ENCODE results near the gene TTC3. TPM values are rescaled to one million over a fixed set of nuclear protein-coding genes. Genes with fewer than 3 reads are reported as not detected.

TTC3 gene
- total RNA-seq, 1 experiment from 2014 or later = 29.0 TPM

DNA sequence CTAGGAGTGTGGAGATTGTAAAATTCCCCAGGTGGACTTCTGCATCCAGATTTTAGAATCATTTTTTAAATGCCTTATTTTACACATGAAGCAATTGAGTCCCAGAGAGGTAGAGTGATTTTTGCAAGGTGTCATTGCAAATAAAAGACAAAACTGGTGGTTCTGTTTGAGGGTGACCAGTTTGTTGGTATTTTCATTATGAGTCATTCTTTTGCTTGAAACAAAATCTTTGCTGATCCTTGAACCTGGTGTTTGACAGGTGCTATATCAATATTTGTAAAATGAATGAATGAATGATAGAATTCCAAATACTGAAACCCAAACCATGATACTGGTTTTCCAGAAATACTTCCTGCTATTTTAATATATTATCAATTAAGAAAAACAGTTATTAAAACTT lies 44.1 kb downstream of the TTC3 start:
- DNase-seq (ENCODE audit: low spot score) = no peak
- no peak overlapping the region for H3K4me3 Mint-ChIP-seq
- H3K9me3 Mint-ChIP-seq = peaks cover 7% of the 10 kb centered on the region
- ATAC-seq = no peak
- H3K4me1 Mint-ChIP-seq = peaks cover 6% of the 10 kb centered on the region
- H3K27ac Mint-ChIP-seq = no peak overlapping the region
- ChIA-PET CTCF (interaction anchor here (0.6 to 1.3 kb wide), 2 partner anchors 107 to 671 kb away, joined by 3 to 4 read pairs; no protein-coding TSS in a partner anchor), POLR2A (interaction anchor here (0.6 kb wide), 1 partner anchor 1342 kb away, joined by 3 read pairs; no protein-coding TSS in a partner anchor)
- TF ChIP-seq SOX15 (CRISPR knock-in tag; IDR thresholded peaks at IDR 0.05) (no peak), TEAD4 (CRISPR knock-in tag; IDR thresholded peaks at IDR 0.05) (no peak), HMGA2 (CRISPR knock-in tag; IDR thresholded peaks at IDR 0.05) (no peak)
- TF ChIP-seq, protein P1, sequence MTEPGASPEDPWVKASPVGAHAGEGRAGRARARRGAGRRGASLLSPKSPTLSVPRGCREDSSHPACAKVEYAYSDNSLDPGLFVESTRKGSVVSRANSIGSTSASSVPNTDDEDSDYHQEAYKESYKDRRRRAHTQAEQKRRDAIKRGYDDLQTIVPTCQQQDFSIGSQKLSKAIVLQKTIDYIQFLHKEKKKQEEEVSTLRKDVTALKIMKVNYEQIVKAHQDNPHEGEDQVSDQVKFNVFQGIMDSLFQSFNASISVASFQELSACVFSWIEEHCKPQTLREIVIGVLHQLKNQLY (CRISPR knock-in tag; IDR thresholded peaks at IDR 0.05) = no peak
- TF ChIP-seq, protein P2, sequence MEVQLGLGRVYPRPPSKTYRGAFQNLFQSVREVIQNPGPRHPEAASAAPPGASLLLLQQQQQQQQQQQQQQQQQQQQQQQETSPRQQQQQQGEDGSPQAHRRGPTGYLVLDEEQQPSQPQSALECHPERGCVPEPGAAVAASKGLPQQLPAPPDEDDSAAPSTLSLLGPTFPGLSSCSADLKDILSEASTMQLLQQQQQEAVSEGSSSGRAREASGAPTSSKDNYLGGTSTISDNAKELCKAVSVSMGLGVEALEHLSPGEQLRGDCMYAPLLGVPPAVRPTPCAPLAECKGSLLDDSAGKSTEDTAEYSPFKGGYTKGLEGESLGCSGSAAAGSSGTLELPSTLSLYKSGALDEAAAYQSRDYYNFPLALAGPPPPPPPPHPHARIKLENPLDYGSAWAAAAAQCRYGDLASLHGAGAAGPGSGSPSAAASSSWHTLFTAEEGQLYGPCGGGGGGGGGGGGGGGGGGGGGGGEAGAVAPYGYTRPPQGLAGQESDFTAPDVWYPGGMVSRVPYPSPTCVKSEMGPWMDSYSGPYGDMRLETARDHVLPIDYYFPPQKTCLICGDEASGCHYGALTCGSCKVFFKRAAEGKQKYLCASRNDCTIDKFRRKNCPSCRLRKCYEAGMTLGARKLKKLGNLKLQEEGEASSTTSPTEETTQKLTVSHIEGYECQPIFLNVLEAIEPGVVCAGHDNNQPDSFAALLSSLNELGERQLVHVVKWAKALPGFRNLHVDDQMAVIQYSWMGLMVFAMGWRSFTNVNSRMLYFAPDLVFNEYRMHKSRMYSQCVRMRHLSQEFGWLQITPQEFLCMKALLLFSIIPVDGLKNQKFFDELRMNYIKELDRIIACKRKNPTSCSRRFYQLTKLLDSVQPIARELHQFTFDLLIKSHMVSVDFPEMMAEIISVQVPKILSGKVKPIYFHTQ (CRISPR knock-in tag; IDR thresholded peaks at IDR 0.05) = no peak
- TF ChIP-seq, protein P3, sequence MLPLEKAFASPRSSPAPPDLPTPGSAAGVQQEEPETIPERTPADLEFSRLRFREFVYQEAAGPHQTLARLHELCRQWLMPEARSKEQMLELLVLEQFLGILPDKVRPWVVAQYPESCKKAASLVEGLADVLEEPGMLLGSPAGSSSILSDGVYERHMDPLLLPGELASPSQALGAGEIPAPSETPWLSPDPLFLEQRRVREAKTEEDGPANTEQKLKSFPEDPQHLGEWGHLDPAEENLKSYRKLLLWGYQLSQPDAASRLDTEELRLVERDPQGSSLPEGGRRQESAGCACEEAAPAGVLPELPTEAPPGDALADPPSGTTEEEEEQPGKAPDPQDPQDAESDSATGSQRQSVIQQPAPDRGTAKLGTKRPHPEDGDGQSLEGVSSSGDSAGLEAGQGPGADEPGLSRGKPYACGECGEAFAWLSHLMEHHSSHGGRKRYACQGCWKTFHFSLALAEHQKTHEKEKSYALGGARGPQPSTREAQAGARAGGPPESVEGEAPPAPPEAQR (CRISPR knock-in tag; IDR thresholded peaks at IDR 0.05) = no peak
- TF ChIP-seq, protein P4, sequence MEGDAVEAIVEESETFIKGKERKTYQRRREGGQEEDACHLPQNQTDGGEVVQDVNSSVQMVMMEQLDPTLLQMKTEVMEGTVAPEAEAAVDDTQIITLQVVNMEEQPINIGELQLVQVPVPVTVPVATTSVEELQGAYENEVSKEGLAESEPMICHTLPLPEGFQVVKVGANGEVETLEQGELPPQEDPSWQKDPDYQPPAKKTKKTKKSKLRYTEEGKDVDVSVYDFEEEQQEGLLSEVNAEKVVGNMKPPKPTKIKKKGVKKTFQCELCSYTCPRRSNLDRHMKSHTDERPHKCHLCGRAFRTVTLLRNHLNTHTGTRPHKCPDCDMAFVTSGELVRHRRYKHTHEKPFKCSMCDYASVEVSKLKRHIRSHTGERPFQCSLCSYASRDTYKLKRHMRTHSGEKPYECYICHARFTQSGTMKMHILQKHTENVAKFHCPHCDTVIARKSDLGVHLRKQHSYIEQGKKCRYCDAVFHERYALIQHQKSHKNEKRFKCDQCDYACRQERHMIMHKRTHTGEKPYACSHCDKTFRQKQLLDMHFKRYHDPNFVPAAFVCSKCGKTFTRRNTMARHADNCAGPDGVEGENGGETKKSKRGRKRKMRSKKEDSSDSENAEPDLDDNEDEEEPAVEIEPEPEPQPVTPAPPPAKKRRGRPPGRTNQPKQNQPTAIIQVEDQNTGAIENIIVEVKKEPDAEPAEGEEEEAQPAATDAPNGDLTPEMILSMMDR (IDR thresholded peaks at IDR 0.05) = no peak
- TF ChIP-seq, protein P5, sequence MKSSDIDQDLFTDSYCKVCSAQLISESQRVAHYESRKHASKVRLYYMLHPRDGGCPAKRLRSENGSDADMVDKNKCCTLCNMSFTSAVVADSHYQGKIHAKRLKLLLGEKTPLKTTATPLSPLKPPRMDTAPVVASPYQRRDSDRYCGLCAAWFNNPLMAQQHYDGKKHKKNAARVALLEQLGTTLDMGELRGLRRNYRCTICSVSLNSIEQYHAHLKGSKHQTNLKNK (CRISPR knock-in tag; IDR thresholded peaks at IDR 0.05) = no peak
- TF ChIP-seq, protein P6, sequence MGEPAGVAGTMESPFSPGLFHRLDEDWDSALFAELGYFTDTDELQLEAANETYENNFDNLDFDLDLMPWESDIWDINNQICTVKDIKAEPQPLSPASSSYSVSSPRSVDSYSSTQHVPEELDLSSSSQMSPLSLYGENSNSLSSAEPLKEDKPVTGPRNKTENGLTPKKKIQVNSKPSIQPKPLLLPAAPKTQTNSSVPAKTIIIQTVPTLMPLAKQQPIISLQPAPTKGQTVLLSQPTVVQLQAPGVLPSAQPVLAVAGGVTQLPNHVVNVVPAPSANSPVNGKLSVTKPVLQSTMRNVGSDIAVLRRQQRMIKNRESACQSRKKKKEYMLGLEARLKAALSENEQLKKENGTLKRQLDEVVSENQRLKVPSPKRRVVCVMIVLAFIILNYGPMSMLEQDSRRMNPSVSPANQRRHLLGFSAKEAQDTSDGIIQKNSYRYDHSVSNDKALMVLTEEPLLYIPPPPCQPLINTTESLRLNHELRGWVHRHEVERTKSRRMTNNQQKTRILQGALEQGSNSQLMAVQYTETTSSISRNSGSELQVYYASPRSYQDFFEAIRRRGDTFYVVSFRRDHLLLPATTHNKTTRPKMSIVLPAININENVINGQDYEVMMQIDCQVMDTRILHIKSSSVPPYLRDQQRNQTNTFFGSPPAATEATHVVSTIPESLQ (CRISPR knock-in tag; IDR thresholded peaks at IDR 0.05) = no peak
- H3K27me3 Mint-ChIP-seq (ENCODE audit: low read depth) = peaks cover 3% of the 10 kb centered on the region
- peaks cover 3% of the 10 kb centered on the region for H3K36me3 Mint-ChIP-seq

DNA sequence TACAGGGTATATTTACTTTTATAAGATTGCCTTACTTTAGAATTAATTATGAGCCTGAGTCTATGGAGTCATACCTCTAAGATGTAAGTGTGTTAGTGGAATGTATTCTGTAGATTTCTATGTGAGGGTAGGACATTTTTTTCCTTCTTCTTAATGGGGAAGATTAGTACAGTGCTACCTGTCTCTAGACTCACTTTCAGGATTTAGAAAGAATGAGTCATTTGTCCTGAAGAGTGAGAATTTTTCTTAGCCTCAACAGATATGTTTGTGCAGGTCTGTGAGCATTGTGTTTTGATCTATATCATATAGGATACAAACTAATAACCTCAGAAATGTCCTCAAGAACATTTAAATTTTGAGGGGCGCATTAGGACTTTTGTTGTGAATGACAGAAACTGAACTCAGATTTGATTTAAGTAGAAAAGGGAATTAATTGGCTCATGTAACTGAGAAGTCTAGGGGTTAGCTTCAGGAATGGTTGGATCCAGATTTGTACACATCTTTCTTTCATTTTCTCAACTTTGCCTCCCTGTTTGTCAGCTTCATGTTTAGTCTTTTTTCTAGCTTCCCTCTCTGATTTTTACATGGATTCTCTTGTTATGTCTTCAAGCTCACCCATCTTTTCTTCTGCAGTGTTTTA lies 45.3 kb downstream of the TTC3 start:
- DNase-seq (ENCODE audit: low spot score) (no peak), ATAC-seq (no peak)
- Mint-ChIP-seq H3K4me1 (peaks cover 6% of the 10 kb centered on the region), H3K9me3 (peaks cover under 1% of the 10 kb centered on the region), H3K36me3 (no peaks in the 10 kb centered on the region), H3K27me3 (ENCODE audit: low read depth) (no peaks in the 10 kb centered on the region; the same call in 1 of the 2 replicates), H3K4me3 (no peak overlapping the region), H3K27ac (no peak overlapping the region)
- ChIA-PET CTCF (no interaction called here), POLR2A (no interaction called here)
- TF ChIP-seq ZNF423 (CRISPR knock-in tag; IDR thresholded peaks at IDR 0.05) (no peak), TP53 (CRISPR knock-in tag; IDR thresholded peaks at IDR 0.05) (no peak), GTF2I (CRISPR knock-in tag; conservative IDR thresholded peaks at IDR 0.05) (no peak), ESRRA (CRISPR knock-in tag; IDR thresholded peaks at IDR 0.05; ENCODE audit: borderline replicate concordance) (no peak), JAZF1 (CRISPR knock-in tag; IDR thresholded peaks at IDR 0.05) (no peak), ZNF396 (CRISPR knock-in tag; IDR thresholded peaks at IDR 0.05; ENCODE audit: borderline replicate concordance) (no peak), NR3C1 (CRISPR knock-in tag; conservative IDR thresholded peaks at IDR 0.05; ENCODE audit: low read depth) (no peak), ZNF317 (CRISPR knock-in tag; IDR thresholded peaks at IDR 0.05; ENCODE audit: borderline replicate concordance, low read depth) (no peak), ZNF121 (CRISPR knock-in tag; IDR thresholded peaks at IDR 0.05) (no peak), HMGA2 (CRISPR knock-in tag; IDR thresholded peaks at IDR 0.05) (no peak)
- TF ChIP-seq, protein P7, sequence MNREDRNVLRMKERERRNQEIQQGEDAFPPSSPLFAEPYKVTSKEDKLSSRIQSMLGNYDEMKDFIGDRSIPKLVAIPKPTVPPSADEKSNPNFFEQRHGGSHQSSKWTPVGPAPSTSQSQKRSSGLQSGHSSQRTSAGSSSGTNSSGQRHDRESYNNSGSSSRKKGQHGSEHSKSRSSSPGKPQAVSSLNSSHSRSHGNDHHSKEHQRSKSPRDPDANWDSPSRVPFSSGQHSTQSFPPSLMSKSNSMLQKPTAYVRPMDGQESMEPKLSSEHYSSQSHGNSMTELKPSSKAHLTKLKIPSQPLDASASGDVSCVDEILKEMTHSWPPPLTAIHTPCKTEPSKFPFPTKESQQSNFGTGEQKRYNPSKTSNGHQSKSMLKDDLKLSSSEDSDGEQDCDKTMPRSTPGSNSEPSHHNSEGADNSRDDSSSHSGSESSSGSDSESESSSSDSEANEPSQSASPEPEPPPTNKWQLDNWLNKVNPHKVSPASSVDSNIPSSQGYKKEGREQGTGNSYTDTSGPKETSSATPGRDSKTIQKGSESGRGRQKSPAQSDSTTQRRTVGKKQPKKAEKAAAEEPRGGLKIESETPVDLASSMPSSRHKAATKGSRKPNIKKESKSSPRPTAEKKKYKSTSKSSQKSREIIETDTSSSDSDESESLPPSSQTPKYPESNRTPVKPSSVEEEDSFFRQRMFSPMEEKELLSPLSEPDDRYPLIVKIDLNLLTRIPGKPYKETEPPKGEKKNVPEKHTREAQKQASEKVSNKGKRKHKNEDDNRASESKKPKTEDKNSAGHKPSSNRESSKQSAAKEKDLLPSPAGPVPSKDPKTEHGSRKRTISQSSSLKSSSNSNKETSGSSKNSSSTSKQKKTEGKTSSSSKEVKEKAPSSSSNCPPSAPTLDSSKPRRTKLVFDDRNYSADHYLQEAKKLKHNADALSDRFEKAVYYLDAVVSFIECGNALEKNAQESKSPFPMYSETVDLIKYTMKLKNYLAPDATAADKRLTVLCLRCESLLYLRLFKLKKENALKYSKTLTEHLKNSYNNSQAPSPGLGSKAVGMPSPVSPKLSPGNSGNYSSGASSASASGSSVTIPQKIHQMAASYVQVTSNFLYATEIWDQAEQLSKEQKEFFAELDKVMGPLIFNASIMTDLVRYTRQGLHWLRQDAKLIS (CRISPR knock-in tag; IDR thresholded peaks at IDR 0.05; ENCODE audit: borderline replicate concordance) = no peak
- TF ChIP-seq, protein P8, sequence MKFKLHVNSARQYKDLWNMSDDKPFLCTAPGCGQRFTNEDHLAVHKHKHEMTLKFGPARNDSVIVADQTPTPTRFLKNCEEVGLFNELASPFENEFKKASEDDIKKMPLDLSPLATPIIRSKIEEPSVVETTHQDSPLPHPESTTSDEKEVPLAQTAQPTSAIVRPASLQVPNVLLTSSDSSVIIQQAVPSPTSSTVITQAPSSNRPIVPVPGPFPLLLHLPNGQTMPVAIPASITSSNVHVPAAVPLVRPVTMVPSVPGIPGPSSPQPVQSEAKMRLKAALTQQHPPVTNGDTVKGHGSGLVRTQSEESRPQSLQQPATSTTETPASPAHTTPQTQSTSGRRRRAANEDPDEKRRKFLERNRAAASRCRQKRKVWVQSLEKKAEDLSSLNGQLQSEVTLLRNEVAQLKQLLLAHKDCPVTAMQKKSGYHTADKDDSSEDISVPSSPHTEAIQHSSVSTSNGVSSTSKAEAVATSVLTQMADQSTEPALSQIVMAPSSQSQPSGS (CRISPR knock-in tag; IDR thresholded peaks at IDR 0.05; ENCODE audit: borderline replicate concordance, low read depth) = no peak

Data from WTC11 (cell line).